Cardiac muscle cell (in vitro differentiated cells and primary cell): ENCODE results near the gene ANKUB1. TPM values are rescaled to one million over a fixed set of nuclear protein-coding genes. Genes with fewer than 3 reads are reported as not detected.

Source experiments
- DNase-seq, 2 donors: peaks; one replicate each; pipeline versions ENCODE4 v3.0.0 to v3.0.0-alpha.2; 2010 to 2017; ENCODE audit warnings: low read depth in 1 of 2, low spot score in 1 of 2
- H3K27ac ChIP-seq: fragments of 200-600 bp; sonication (generic); 2 replicates; pipeline ENCODE4 v1.5.1; 2016
- H3K27me3 ChIP-seq: fragments of 200-600 bp; sonication (generic); 2 replicates; pipeline ENCODE4 v1.6.0; 2016; ENCODE audit warnings: control low read depth
- H3K36me3 ChIP-seq: fragments of 200-600 bp; sonication (generic); 2 replicates; pipeline ENCODE4 v1.5.1; 2016; ENCODE audit warnings: control low read depth
- H3K4me1 ChIP-seq: fragments of 200-600 bp; sonication (generic); 2 replicates; pipeline ENCODE4 v1.8.1; 2017; ENCODE audit warnings: low read depth, mild to moderate bottlenecking, mixed run types
- H3K4me3 ChIP-seq: fragments of 200-600 bp; sonication (generic); 2 replicates; pipeline ENCODE4 v1.5.1; 2016; ENCODE audit warnings: mild to moderate bottlenecking
- H3K9me3 ChIP-seq: fragments of 200-600 bp; sonication (generic); 2 replicates; pipeline ENCODE4 v1.5.1; 2017; ENCODE audit warnings: low read depth, mild to moderate bottlenecking, control low read depth
- CTCF ChIP-seq: IDR thresholded peaks from 2 replicates; pipeline ENCODE4 v1.5.1; 2012; ENCODE audit warnings: low read depth, mild to moderate bottlenecking, low read length
- polyA plus RNA-seq: library from polyadenylated mRNA; unstranded; fragments of >200 nt; fragmentation: Nextera tagmentation; extraction: Ambion mirVana; gene quantifications from 2 replicates; pipeline ENCODE4 v1.2.1, GENCODE V29; 2016
- total RNA-seq: library from RNA; depleted of rRNA; stranded (reverse); fragments of >200 nt; gene quantifications from 2 replicates; pipeline ENCODE4 v1.2.3, GENCODE V29; 2016

Gene ANKUB1
- total and polyA plus RNA-seq, 2 experiments from 2014 or later: not detected

DNA sequence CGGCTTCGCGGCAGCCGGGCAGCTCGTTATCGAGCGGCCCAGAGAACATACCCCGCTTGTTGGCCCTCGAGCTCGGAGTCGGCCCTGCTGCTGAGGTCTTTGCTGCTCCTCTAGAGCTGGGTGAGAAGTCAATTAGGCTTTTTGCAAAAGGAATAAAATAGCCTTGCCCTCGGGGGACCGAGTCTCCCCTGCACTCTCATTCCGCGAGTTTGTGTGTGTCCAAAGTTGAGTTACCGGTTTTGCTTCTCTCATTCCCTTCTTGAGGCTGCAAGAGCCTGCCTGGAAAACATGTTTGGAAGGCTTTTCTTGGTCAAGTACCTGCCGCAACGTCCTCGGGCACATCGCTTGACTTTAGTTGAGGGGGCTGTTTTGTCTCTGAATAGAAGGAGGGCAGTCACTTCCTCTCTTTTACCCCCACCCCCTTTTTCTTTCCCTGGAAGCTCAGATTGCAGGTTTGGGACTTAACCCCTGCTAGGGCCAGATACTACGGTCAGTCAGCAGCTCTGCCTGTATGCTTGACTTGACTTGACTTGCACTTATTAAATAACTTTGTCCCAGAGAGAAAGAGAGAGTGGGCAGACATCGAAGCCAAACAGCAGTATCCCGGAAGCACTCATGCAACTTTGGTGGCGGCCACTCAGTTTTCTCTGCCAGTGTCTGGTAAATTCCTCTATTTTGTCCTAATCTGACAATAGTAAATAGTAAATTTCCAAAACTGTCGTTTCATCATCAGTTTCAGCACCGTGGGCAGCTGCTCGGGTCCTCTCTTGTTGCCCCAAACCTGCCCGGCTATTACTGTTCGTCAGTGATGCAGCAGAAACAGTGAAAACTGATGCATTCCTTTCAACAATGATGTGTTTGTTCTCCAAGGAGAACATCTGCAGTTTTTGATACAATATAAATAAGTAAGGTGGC lies 21.3 kb upstream of the ANKUB1 start:
- Histone ChIP-seq H3K4me1 (peaks cover 9% of the 10 kb centered on the region), H3K36me3 (no peaks in the 10 kb centered on the region), H3K9me3 (no peaks in the 10 kb centered on the region), H3K4me3 (peak overlapping the region; percentile 71), H3K27me3 (no peaks in the 10 kb centered on the region), H3K27ac (peak overlapping the region; percentile 87)
- TF ChIP-seq CTCF: no peak
- DNase-seq: peak; percentile 46 to 59

DNA sequence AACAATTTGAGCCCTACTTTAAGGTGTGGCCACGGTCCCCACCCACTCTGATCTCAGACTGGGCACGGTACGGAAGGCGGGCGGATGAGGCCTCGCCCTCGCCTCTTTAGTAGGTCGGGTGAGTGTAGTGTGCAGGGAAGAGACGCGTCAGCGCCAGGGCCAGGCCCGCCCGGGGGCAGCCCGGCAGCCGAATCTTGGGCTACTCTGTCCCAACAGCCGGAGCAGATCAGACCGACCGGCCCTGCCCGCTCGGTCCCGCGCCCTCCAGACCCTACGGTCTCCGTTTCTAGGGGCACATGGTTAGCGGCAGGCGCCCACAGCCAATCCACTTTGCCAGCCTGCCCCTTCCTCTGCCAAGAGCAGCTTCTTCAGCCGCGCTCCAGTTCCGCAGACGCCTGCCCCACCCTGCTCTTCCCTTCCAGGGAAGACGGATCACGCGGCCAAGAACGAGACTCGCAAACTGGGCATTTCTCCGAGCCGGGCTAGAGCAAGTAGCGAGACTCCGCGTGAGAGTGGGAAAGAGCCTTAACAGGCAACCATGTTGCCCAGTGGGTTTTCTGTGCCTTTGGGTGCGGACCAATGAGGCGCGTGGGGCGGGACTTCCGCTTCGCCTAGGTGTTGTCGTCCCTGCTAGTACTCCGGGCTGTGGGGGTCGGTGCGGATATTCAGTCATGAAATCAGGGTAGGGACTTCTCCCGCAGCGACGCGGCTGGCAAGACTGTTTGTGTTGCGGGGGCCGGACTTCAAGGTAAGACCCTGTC lies 20.4 kb upstream of the ANKUB1 start, which contains the start of gene RNF13:
Gene RNF13, plus strand, starts transcription at position 610 of the 761 bp plus-strand sequence. CDS start 32,812 bp downstream, outside the sequence.
- DNase-seq: peak; percentile 94 to 97
- no peaks in the 10 kb centered on the region for H3K9me3 ChIP-seq

DNA sequence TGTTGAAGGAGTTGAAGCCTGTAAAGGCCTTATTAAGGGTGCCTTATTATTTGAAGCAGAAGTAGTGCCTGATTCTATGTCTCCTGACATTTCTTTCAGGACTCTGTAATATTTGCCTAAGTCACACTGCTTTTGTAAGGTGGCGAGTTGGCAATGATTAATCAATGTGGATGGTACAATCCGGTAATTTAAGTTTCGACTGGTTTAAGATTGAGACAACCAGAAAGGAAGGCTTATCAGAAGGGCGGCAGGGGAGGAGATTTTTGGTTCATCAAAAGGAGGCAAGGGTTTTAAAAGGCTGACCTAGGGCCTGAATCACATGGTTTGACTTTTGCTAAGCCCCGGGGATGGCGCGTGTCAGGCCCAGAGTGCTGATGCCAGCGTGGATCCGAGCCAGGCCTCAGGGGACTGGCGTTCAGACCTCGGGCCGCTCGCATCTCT lies 19.8 kb upstream of the ANKUB1 start:
- peak overlapping the region; percentile 71 for H3K4me3 ChIP-seq
- no peaks in the 10 kb centered on the region for H3K27me3 ChIP-seq
- peak overlapping the region; percentile 87 for H3K27ac ChIP-seq
- DNase-seq: no peak
- no peaks in the 10 kb centered on the region for H3K9me3 ChIP-seq
- H3K36me3 ChIP-seq: no peaks in the 10 kb centered on the region
- no peak for TF ChIP-seq CTCF
- peaks cover 9% of the 10 kb centered on the region for H3K4me1 ChIP-seq

More for the DNA sequence above, 20.4 kb upstream of the ANKUB1 start, which contains the start of gene RNF13:
- no peaks in the 10 kb centered on the region for H3K27me3 ChIP-seq
- peak within 1 kb of the TSS; percentile 87 for H3K27ac ChIP-seq
- TF ChIP-seq CTCF: no peak
- H3K36me3 ChIP-seq: no peaks in the 10 kb centered on the region
- H3K4me1 ChIP-seq: peaks cover 9% of the 10 kb centered on the region
- peak within 1 kb of the TSS; percentile 71 for H3K4me3 ChIP-seq

DNA sequence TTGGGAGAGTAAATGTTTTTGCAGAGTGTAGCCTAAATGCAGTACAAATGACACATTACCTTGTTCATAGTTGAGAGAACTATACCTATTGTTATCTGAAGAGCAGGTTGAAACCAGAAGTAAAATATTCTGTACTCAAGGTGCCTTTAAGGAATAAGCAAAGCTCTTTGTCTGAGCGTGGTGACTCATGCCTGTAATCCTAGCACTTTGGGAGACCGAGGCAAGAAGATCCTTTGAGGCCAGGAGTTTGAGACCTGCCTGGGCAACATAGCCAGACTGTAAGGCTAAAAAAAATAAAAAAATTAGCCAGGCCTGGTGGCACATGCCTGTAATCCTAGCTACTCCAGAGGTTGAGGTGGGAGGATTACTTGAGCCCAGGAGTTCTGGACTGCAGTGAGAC lies 18.5 kb upstream of the ANKUB1 start:
- TF ChIP-seq CTCF: no peak

GRCh38 chr3:149809699-149810098 lies 17.3 kb upstream of the ANKUB1 start:
- no peak overlapping the region for H3K27ac ChIP-seq
- no peak for TF ChIP-seq CTCF
- H3K27me3 ChIP-seq: no peaks in the 10 kb centered on the region
- H3K4me1 ChIP-seq: peaks cover 7% of the 10 kb centered on the region
- no peak overlapping the region for H3K4me3 ChIP-seq
- no peaks in the 10 kb centered on the region for H3K9me3 ChIP-seq
- H3K36me3 ChIP-seq: no peaks in the 10 kb centered on the region
- no peak for DNase-seq

More for the DNA sequence above, 18.5 kb upstream of the ANKUB1 start:
- peaks cover 9% of the 10 kb centered on the region for H3K4me1 ChIP-seq
- H3K4me3 ChIP-seq: no peak overlapping the region
- DNase-seq: no peak
- H3K9me3 ChIP-seq: no peaks in the 10 kb centered on the region
- H3K27ac ChIP-seq: no peak overlapping the region
- H3K27me3 ChIP-seq: no peaks in the 10 kb centered on the region
- H3K36me3 ChIP-seq: no peaks in the 10 kb centered on the region
